CD4-positive, alpha-beta T cell treated with Interleukin-12 subunit alpha and Interleukin-12 subunit beta, for 1 hour (primary cell): ENCODE results near the gene P2RX6.

Source experiments
- DNase-seq: peaks from one replicate; pipeline ENCODE4 v3.0.0-alpha.2; 2020

The P2RX6 gene

GRCh38 chr22:21015466-21016006, 571 bp downstream of the P2RX6 start:
- DNase-seq = no peak

GRCh38 chr22:21016644-21017420, 1.9 kb downstream of the P2RX6 start:
- no peak for DNase-seq

DNA sequence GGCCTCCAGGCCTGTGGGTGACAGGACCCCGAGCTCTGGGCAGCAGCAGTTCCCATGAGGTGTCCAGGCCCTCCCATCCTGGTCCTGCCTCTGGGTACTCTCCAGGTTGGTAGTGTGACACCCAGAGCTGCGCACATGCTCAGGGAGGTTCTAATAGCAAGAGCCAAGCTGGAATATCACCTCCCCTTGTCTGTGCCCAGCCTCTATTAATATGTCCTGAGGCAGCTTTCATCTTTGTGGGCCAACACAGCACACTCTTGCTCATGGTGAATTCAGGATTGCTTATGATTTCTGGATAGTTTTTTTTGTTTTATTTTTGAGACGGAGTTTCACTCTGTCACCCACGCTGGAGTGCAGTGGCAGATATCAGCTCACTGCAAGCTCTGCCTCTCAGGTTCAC, 3.3 kb downstream of the P2RX6 start:
- no peak for DNase-seq

DNA sequence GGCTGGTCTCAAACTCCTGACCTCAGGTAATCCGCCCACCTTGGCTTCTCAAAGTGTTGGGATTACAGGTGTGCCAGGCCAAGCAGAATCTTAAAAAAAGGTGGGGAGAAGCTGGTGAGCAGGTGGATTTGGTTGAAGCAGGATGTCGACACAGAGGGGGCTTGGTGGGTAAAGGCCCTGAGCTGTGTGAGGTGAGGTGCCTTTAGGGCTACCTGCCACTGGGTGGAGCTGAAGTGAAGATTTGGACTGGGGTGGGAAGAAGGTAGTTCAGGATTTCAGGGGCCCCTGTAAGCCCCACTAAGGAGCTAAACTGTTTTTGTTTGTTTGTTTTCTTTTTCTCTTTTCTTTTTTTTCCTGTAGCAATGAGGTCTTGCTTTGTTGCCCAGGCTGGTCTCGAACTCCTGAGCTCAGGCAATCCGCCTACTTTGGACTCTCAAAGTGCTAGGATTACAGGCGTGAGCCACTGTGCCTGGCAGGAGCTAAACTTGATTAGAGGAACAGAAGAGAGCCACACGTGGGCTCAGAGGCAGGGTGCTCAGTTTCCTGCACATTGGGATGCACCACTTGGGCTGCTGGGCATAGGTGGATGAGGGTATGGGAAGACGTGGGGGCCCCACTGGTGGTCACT, 6.0 kb downstream of the P2RX6 start:
- peak; percentile 21 for DNase-seq

GRCh38 chr22:21022507-21022906, 7.5 kb downstream of the P2RX6 start:
- no peak for DNase-seq

DNA sequence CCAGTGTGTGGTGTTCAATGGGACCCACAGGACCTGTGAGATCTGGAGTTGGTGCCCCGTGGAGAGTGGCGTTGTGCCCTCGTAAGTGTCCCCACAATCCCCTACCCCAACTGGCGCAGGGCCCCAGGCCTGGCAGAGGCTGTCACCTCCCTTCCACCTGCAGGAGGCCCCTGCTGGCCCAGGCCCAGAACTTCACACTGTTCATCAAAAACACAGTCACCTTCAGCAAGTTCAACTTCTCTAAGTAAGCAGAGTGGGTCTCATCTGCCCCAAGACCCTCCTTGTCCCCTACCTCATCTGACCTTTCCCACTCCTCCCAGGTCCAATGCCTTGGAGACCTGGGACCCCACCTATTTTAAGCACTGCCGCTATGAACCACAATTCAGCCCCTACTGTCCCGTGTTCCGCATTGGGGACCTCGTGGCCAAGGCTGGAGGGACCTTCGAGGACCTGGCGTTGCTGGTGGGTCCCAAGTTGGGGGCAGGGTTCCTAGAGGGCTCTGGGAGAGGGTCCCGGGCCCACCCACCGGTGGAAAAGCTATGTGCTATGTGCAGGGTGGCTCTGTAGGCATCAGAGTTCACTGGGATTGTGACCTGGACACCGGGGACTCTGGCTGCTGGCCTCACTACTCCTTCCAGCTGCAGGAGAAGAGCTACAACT, 8.1 kb downstream of the P2RX6 start:
- no peak for DNase-seq

GRCh38 chr22:21025266-21025665, 10.3 kb downstream of the P2RX6 start:
- peak; percentile 12 for DNase-seq

GRCh38 chr22:21025763-21026755, 11.1 kb downstream of the P2RX6 start:
- DNase-seq = no peak

DNA sequence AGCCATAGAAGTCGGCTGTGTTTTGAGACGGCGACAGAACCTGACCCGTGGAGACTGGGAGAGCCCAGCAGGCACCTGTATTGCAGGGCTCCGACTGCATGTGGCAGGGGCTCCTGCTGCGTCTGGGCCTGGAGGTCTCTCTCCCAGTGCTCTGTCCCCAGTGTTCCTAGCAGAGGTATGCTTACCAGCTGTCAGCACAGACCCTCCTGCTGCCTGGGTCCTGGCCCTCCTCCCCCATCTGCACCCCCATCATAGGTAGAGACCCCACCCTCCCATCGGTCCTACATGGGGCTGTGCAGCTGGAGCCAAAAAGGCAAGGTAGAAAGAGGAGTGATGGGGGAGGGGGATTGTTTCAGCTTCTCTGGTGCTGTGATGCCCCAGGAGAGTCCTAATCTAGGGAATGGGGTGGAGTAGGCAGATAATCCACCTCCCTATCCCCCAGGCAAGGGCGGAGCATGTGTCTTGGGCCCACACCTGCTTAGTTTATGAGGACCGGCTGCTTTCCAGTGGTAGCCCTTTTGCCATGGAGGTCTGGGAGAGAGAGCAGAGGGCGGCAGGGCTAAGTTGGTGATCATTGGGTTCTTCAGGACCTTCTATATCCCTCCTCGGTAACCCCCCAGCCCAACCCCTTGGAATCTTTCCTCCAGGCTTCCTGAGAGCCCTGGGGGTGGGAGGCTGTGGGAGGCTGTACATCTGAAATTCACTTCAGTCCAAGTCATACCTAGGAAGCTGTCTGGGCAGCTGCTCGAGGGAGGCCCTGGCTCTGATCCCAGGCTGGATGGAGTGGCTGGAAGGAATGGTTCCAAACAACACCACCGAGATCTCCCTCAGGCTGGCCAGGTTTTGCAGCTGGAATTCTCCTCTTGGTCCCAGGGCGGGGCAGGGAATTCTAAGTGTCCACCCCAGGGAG, 12.1 kb downstream of the P2RX6 start:
- no peak for DNase-seq

DNA sequence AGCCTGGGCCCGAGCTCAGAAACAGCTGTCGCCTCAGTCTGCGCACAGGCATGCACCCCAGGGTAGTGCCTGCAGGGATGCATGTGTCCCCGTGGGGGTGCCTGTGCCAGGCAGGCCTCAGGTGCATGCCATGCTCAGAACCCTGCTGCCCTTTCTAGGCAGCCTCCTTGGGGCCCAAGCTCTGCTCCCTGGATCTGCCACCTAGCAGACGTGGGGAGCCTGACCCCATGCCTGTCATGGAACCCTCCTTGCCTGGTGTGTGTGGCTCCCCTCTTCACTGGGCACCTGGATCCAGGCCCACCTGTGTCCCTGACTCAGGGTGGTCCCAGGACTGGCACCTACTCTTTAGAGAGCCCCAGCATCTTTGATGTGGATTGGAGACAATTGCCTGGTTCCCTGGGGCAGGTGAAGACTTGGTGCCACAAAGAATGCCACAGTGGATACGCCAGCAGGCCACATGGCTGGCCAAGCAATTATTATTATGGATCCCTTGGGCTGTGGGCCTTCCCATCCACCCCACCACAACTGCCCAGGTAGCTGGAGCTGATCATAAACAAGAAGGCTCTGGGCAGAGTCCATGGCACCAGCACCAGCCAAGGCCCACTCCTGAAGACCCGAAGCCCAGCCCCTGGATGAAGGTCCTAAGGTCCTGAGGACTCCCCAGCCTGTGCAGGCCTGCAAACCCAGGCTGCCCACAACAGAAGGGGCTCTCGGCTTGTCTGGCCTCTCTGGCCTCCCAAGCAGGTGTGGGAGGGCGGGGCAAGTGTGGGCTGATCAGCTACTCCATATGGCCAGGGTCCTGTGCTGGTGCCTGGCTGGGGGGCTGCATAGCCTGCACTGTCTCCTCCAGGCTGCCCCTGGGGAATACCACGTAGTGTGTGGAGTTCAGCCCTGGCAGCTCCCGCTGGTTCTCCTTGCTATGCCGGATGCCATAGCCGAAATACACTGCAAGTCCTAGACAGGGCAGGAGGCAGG, 13.6 kb downstream of the P2RX6 start:
- no peak for DNase-seq

DNA sequence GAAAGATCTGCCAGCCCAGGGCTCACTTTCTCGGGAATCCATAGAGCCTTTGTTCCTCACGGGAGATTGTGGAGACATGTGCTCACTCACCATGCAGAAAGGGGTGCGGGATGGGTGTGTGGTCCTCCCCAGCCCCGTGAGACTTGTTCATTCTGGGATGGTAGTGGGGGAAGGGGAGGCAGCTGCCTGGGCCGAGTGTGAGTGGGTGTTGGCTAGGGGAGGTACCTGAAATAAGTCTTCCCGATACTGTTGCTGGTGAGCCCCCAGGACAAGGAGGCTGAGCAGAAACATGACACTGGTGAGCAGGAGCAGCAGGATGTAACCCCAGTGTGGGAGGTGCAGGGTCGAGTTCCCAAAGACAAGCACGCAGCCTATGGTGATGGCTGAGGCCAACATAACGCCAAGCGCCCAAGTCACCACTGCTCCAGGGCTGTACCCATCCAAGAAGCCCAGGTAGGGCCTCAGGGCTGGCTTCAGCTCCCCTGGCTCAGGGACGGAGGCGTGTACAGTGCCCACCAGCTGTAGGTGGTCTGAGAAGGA, 14.6 kb downstream of the P2RX6 start:
- no peak for DNase-seq

GRCh38 chr22:21030032-21030431, 15.1 kb downstream of the P2RX6 start:
- no peak for DNase-seq

DNA sequence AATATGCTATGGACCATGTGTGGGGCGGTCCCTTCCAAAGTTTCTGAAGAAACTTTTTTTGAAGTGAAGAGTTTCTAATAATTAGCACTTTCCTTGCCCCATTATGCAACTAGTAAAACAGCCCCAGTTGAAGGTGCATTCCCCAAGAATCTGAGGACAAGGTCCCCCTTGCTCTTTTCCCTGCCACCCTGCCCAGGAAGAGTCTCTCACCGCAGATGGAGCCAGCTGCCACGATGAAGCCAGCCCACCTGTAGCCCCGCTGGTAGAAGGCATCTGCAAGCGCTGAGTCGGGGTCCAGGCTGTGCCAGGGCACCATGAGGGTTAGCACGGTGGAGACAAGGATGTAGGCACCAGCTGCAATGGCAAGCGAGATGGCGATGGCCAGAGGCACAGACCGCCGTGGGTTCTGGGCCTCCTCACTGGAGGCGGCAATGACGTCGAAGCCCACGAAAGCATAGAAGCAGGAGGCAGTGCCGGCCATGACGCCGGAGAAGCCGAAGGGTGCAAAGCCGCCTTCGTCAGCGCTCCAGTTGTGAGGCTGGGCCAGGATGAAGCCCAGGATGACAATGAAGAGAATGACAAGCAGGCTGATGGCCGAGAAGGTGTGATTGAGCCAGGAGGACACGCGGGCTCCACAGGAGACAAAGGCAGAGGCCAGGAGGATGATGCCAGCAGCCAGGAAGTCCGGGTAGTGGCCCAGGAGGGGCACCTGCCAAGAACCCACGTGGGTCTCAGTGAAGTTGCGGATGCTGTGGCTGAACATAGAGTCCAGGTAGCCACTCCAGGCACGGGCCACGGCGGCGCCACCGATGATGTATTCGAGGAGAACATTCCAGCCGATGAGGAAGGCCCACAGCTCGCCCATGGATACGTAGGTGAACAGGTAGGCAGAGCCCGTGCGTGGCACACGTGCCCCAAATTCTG, 15.9 kb downstream of the P2RX6 start:
- DNase-seq = no peak

DNA sequence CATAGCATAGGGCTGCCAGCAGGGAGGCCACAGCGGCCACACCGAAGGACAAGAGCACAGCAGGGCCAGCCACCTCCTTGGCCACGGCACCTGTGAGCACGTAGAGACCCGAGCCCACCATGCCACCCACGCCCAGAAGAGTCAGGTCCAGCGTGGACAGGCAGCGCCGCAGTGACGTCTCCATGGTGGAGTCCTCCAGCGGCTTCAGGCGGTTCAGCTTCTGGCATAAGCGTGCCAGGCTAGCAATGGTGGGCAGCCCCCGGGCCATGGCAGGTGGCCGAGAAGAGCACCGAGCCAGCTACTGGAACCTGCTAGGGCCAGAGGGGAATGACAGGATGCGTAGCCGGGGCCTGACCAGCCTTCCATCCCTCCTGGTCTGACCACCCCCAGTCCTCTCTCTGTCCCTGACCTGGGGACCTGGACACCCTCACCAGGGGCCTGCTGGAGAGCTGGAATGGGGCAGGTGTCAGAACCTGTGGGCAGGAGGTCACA, 16.6 kb downstream of the P2RX6 start:
- no peak for DNase-seq

GRCh38 chr22:21032037-21032867, 17.3 kb downstream of the P2RX6 start, which contains the start of gene SLC7A4:
Gene SLC7A4, minus strand, starts transcription at chr22:21032561. Its CDS starts 749 bp downstream, at chr22:21031812.
- DNase-seq = no peak

- DNase-seq = no peak
Observed at GRCh38 chr22:21032868-21033688, 18.1 kb downstream of the P2RX6 start.

- no peak for DNase-seq
Observed at GRCh38 chr22:21033895-21034294, 18.9 kb downstream of the P2RX6 start.
